Renal pelvis (tissue), 4 donors: ENCODE results near the gene SPEG. TPM values are rescaled to one million over a fixed set of nuclear protein-coding genes. Genes with fewer than 3 reads are reported as not detected.

Experiments
- DNase-seq: peaks from one replicate; pipeline ENCODE4 v3.0.0-alpha.2; 2013
- polyA plus RNA-seq, 3 donors: library from polyadenylated mRNA; unstranded; fragments of 120-200 nt; gene quantifications; one replicate each; pipeline ENCODE4 v1.2.1, GENCODE V29; 2013; ENCODE audit not compliant: insufficient read length in 3 of 3

SPEG gene
- polyA plus RNA-seq, 3 donors, result 13.1 to 16.9 (median 13.5) TPM

GRCh38 chr2:219442256-219443015, 7.8 kb downstream of the SPEG start:
- no peak for DNase-seq

GRCh38 chr2:219443016-219443696, 8.5 kb downstream of the SPEG start:
- no peak for DNase-seq

- DNase-seq, result no peak
These were observed 9.0 kb downstream of the SPEG start for GRCh38 chr2:219443697-219444023.

- DNase-seq, result no peak
These were observed 10.0 kb downstream of the SPEG start for GRCh38 chr2:219444566-219445091.

GRCh38 chr2:219445220-219445640, 10.6 kb downstream of the SPEG start:
- no peak for DNase-seq

- no peak for DNase-seq
These were observed 11.5 kb downstream of the SPEG start for GRCh38 chr2:219446101-219446504.

GRCh38 chr2:219446689-219447088, 12.0 kb downstream of the SPEG start:
- DNase-seq, result no peak

- DNase-seq, result no peak
These were observed 12.8 kb downstream of the SPEG start for GRCh38 chr2:219447242-219448098.

GRCh38 chr2:219448099-219448775, 13.6 kb downstream of the SPEG start:
- DNase-seq, result no peak

GRCh38 chr2:219448776-219449341, 14.2 kb downstream of the SPEG start:
- no peak for DNase-seq

GRCh38 chr2:219449609-219450008, 15.0 kb downstream of the SPEG start:
- DNase-seq, result no peak

GRCh38 chr2:219451661-219452360, 17.2 kb downstream of the SPEG start:
- DNase-seq, result no peak

GRCh38 chr2:219452361-219453317, 18.0 kb downstream of the SPEG start:
- no peak for DNase-seq

- no peak for DNase-seq
These were observed 19.3 kb downstream of the SPEG start for GRCh38 chr2:219453671-219454590.

- DNase-seq, result no peak
These were observed 20.9 kb downstream of the SPEG start for GRCh38 chr2:219455581-219455980.

GRCh38 chr2:219457784-219458369, 23.2 kb downstream of the SPEG start:
- no peak for DNase-seq

GRCh38 chr2:219458996-219459395, 24.4 kb downstream of the SPEG start:
- DNase-seq, result no peak
